Large intestine (tissue), 3 donors: ENCODE data around the gene HIGD2A. TPM values are rescaled to one million over a fixed set of nuclear protein-coding genes. Genes with fewer than 3 reads are reported as not detected.

ENCODE experiments used
- DNase-seq, 2 donors: peaks; one replicate each; pipeline versions ENCODE4 v3.0.0 to v3.0.0-alpha.2; 2013
- H3K27ac ChIP-seq: one replicate; pipeline ENCODE4 v1.5.1; 2013; ENCODE audit warnings: low read length
- H3K27me3 ChIP-seq: 2 replicates; pipeline ENCODE4 v1.6.1; 2013; ENCODE audit warnings: low read length; ENCODE audit not compliant: control insufficient read depth, insufficient read depth
- H3K36me3 ChIP-seq: 2 replicates; pipeline ENCODE4 v1.6.1; 2013; ENCODE audit warnings: low read length; ENCODE audit not compliant: control insufficient read depth, insufficient read depth
- H3K4me1 ChIP-seq: one replicate; pipeline ENCODE4 v1.6.1; 2013; ENCODE audit warnings: low read length; ENCODE audit not compliant: control insufficient read depth, insufficient read depth
- H3K4me3 ChIP-seq: one replicate; pipeline ENCODE4 v1.5.1; 2013; ENCODE audit warnings: low read length
- H3K9me3 ChIP-seq: one replicate; pipeline ENCODE4 v1.6.1; 2013; ENCODE audit warnings: mild to moderate bottlenecking, low read depth, low read length, moderate library complexity; ENCODE audit not compliant: control insufficient read depth
- WGBS: methylation state at CpG from one replicate; pipeline ENCODE4 v1.1.5; 2013; ENCODE audit warnings: low lambda C conversion rate; ENCODE audit not compliant: insufficient coverage; 5-methylcytosine and 5-hydroxymethylcytosine counted together
- polyA plus RNA-seq: library from polyadenylated mRNA; unstranded; fragments of 120-200 nt; gene quantifications from one replicate; pipeline ENCODE4 v1.2.1, GENCODE V29; 2013

Gene HIGD2A
- polyA plus RNA-seq, 1 donor, result 133 TPM

DNA sequence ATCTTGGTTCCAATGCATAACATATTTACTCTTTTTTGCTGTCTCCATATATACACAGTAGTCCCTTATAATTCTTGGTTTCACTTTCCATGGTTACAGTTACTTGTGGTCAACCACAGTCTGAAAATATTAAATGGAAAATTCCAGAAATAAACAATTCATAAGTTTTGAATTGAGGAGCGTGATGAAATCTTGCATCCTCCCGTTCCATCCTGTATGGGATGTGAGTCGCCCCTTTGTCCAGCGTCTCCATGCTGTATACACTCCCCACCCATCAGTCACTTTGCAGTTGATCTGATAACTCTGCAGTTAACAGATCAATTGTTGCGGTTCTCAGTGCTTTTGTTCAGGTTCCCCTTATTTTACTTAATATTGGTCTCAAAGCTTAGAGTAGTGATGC, 48.1 kb downstream of the HIGD2A start:
- no peak for DNase-seq
- Histone ChIP-seq H3K27me3 (peaks cover 3% of the 10 kb centered on the region), H3K27ac (no peak overlapping the region), H3K9me3 (peaks cover 8% of the 10 kb centered on the region), H3K4me1 (peaks cover 6% of the 10 kb centered on the region), H3K36me3 (no peaks in the 10 kb centered on the region), H3K4me3 (no peak overlapping the region)
- WGBS, result no CpG with 5 or more reads among the region's 5 CpGs

- no peak for DNase-seq
- Histone ChIP-seq H3K27me3 (peaks cover 3% of the 10 kb centered on the region), H3K4me1 (peaks cover 6% of the 10 kb centered on the region), H3K36me3 (no peaks in the 10 kb centered on the region), H3K27ac (no peak overlapping the region), H3K4me3 (no peak overlapping the region), H3K9me3 (no peaks in the 10 kb centered on the region)
- WGBS, result no CpG with 5 or more reads among the region's 12 CpGs
These were observed 50.6 kb downstream of the HIGD2A start for GRCh38 chr5:176438959-176439757.

Other genes starting within 250 kb of the HIGD2A start
- 14.7 TPM for gene SIMC1, start 150.3 kb upstream of the HIGD2A start, polyA plus RNA-seq
- gene KIAA1191, start 27.0 kb upstream of the HIGD2A start, polyA plus RNA-seq, result 116 TPM
- gene ARL10, start 23.3 kb upstream of the HIGD2A start, polyA plus RNA-seq, result 6.5 TPM
- gene NOP16, start 153 bp upstream of the HIGD2A start, polyA plus RNA-seq, result 27.6 TPM
- 137 TPM for gene CLTB, start 27.8 kb downstream of the HIGD2A start, polyA plus RNA-seq
- gene FAF2, start 59.6 kb downstream of the HIGD2A start, polyA plus RNA-seq, result 50.9 TPM
- gene RNF44, start 148.7 kb downstream of the HIGD2A start, polyA plus RNA-seq, result 56.3 TPM
- gene CDHR2, start 160.6 kb downstream of the HIGD2A start, polyA plus RNA-seq, result 247 TPM
- 7.0 TPM for gene GPRIN1, start 221.4 kb downstream of the HIGD2A start, polyA plus RNA-seq
- 0.39 TPM for gene SNCB, start 241.8 kb downstream of the HIGD2A start, polyA plus RNA-seq
- gene EIF4E1B, start 241.9 kb downstream of the HIGD2A start, polyA plus RNA-seq, result not detected